Measurements from ENCODE around the gene ARL13A.

Gene ARL13A

DNA sequence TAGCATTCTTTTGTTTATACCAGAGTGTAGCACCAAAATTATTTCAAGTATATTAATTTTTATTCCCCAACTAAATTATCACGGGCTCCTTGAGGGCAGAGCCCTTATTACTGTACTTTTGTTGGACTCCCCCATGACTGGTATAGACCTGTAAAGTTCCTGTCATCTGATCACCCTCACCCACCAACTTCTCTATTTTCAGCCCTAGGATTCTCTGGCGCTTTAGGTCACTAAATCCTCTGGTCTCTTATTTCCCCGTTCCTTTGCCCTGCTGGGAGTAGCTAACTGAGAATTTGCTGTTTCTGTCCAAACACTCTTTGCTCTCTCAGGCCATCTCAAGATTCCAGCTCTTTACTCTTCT, 37.6 kb upstream of the ARL13A start:
- TF ChIP-seq SNAI2 (CRISPR knock-in tag; IDR thresholded peaks at IDR 0.05) (no peak), ZFP30 (CRISPR knock-in tag; IDR thresholded peaks at IDR 0.05) (no peak), RARB (CRISPR knock-in tag; IDR thresholded peaks at IDR 0.05) (no peak), CSDC2 (CRISPR knock-in tag; IDR thresholded peaks at IDR 0.05) (no peak)
- TF ChIP-seq, protein P1, sequence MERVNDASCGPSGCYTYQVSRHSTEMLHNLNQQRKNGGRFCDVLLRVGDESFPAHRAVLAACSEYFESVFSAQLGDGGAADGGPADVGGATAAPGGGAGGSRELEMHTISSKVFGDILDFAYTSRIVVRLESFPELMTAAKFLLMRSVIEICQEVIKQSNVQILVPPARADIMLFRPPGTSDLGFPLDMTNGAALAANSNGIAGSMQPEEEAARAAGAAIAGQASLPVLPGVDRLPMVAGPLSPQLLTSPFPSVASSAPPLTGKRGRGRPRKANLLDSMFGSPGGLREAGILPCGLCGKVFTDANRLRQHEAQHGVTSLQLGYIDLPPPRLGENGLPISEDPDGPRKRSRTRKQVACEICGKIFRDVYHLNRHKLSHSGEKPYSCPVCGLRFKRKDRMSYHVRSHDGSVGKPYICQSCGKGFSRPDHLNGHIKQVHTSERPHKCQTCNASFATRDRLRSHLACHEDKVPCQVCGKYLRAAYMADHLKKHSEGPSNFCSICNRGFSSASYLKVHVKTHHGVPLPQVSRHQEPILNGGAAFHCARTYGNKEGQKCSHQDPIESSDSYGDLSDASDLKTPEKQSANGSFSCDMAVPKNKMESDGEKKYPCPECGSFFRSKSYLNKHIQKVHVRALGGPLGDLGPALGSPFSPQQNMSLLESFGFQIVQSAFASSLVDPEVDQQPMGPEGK (CRISPR knock-in tag; IDR thresholded peaks at IDR 0.05; ENCODE audit: borderline replicate concordance), result no peak
- TF ChIP-seq, protein P2, sequence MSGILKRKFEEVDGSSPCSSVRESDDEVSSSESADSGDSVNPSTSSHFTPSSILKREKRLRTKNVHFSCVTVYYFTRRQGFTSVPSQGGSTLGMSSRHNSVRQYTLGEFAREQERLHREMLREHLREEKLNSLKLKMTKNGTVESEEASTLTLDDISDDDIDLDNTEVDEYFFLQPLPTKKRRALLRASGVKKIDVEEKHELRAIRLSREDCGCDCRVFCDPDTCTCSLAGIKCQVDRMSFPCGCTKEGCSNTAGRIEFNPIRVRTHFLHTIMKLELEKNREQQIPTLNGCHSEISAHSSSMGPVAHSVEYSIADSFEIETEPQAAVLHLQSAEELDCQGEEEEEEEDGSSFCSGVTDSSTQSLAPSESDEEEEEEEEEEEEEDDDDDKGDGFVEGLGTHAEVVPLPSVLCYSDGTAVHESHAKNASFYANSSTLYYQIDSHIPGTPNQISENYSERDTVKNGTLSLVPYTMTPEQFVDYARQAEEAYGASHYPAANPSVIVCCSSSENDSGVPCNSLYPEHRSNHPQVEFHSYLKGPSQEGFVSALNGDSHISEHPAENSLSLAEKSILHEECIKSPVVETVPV (CRISPR knock-in tag; IDR thresholded peaks at IDR 0.05), result no peak
- ATAC-seq, result no peak

DNA sequence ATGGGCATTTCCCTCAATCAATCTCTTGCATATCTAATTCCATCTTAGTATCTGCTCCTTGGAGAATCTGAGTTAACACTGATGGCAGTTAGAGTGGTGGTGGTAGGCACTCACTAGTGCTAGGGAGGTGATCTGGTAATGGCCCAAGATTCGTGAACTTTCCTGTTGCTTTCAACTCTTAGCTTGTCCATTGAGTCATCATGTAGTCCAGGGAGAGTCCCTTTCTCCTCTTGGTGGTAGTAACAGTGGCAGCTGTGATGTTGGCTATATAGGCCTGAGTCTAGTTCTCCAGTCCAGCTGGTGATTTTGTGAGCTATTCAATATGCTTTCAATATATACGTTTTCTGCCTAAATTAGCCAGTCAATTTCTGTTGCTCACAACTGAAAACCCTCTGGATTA, 33.7 kb upstream of the ARL13A start:
- ATAC-seq, result no peak
- TF ChIP-seq, protein P1 (CRISPR knock-in tag; IDR thresholded peaks at IDR 0.05; ENCODE audit: borderline replicate concordance), result no peak
- no peak for TF ChIP-seq ZC3H10 (CRISPR knock-in tag; IDR thresholded peaks at IDR 0.05)
- TF ChIP-seq ZNF70 (CRISPR knock-in tag; IDR thresholded peaks at IDR 0.05), result no peak
- TF ChIP-seq BACH2 (CRISPR knock-in tag; IDR thresholded peaks at IDR 0.05; ENCODE audit: borderline replicate concordance), result no peak
- no peak for TF ChIP-seq ZFP3 (CRISPR knock-in tag; IDR thresholded peaks at IDR 0.05)
- no peak for TF ChIP-seq ZNF565 (CRISPR knock-in tag; conservative IDR thresholded peaks at IDR 0.05; ENCODE audit: low read depth)

DNA sequence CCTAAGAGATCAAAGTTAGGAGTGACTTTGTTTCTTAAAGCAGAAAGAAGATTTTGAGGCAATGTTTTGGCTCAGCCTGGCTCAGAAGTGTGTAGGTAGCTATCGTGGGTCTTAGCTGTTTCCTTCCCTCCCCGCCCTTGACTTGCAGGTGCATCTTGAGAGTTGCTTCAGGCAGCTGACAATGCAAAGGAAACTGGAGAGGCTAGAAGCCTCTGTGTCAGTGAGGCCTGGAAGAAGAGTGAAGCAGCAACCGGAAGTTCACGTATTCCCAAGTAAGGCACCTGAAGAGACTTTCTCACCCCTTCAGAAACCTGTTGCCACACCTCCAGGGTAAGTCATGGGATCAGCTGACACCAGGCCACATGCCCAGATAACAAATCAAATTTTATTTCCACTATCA, 30.2 kb upstream of the ARL13A start:
- no peak for ATAC-seq
- TF ChIP-seq, protein P2 (CRISPR knock-in tag; IDR thresholded peaks at IDR 0.05), result no peak
- TF ChIP-seq SNAI2 (CRISPR knock-in tag; IDR thresholded peaks at IDR 0.05), result no peak
- TF ChIP-seq ZNF70 (CRISPR knock-in tag; IDR thresholded peaks at IDR 0.05), result no peak
- no peak for TF ChIP-seq BACH2 (CRISPR knock-in tag; IDR thresholded peaks at IDR 0.05; ENCODE audit: borderline replicate concordance)
- TF ChIP-seq, protein P3, sequence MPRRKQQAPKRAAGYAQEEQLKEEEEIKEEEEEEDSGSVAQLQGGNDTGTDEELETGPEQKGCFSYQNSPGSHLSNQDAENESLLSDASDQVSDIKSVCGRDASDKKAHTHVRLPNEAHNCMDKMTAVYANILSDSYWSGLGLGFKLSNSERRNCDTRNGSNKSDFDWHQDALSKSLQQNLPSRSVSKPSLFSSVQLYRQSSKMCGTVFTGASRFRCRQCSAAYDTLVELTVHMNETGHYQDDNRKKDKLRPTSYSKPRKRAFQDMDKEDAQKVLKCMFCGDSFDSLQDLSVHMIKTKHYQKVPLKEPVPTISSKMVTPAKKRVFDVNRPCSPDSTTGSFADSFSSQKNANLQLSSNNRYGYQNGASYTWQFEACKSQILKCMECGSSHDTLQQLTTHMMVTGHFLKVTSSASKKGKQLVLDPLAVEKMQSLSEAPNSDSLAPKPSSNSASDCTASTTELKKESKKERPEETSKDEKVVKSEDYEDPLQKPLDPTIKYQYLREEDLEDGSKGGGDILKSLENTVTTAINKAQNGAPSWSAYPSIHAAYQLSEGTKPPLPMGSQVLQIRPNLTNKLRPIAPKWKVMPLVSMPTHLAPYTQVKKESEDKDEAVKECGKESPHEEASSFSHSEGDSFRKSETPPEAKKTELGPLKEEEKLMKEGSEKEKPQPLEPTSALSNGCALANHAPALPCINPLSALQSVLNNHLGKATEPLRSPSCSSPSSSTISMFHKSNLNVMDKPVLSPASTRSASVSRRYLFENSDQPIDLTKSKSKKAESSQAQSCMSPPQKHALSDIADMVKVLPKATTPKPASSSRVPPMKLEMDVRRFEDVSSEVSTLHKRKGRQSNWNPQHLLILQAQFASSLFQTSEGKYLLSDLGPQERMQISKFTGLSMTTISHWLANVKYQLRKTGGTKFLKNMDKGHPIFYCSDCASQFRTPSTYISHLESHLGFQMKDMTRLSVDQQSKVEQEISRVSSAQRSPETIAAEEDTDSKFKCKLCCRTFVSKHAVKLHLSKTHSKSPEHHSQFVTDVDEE (CRISPR knock-in tag; IDR thresholded peaks at IDR 0.05), result no peak
- TF ChIP-seq ZC3H10 (CRISPR knock-in tag; IDR thresholded peaks at IDR 0.05), result no peak
- TF ChIP-seq GLIS3 (CRISPR knock-in tag; IDR thresholded peaks at IDR 0.05), result no peak
- TF ChIP-seq TCF4 (CRISPR knock-in tag; IDR thresholded peaks at IDR 0.05; ENCODE audit: borderline replicate concordance), result no peak
- TF ChIP-seq, protein P4, sequence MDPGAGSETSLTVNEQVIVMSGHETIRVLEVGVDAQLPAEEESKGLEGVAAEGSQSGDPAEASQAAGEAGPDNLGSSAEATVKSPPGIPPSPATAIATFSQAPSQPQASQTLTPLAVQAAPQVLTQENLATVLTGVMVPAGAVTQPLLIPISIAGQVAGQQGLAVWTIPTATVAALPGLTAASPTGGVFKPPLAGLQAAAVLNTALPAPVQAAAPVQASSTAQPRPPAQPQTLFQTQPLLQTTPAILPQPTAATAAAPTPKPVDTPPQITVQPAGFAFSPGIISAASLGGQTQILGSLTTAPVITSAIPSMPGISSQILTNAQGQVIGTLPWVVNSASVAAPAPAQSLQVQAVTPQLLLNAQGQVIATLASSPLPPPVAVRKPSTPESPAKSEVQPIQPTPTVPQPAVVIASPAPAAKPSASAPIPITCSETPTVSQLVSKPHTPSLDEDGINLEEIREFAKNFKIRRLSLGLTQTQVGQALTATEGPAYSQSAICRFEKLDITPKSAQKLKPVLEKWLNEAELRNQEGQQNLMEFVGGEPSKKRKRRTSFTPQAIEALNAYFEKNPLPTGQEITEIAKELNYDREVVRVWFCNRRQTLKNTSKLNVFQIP (CRISPR knock-in tag; IDR thresholded peaks at IDR 0.05; ENCODE audit: borderline replicate concordance, low read depth), result no peak
- no peak for TF ChIP-seq ZNF565 (CRISPR knock-in tag; conservative IDR thresholded peaks at IDR 0.05; ENCODE audit: low read depth)
- TF ChIP-seq ESRRG (CRISPR knock-in tag; IDR thresholded peaks at IDR 0.05), result no peak
- TF ChIP-seq, protein P5, sequence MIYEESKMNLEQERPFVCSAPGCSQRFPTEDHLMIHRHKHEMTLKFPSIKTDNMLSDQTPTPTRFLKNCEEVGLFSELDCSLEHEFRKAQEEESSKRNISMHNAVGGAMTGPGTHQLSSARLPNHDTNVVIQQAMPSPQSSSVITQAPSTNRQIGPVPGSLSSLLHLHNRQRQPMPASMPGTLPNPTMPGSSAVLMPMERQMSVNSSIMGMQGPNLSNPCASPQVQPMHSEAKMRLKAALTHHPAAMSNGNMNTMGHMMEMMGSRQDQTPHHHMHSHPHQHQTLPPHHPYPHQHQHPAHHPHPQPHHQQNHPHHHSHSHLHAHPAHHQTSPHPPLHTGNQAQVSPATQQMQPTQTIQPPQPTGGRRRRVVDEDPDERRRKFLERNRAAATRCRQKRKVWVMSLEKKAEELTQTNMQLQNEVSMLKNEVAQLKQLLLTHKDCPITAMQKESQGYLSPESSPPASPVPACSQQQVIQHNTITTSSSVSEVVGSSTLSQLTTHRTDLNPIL (CRISPR knock-in tag; IDR thresholded peaks at IDR 0.05; ENCODE audit: low read depth), result no peak
- no peak for TF ChIP-seq ISL1 (CRISPR knock-in tag; IDR thresholded peaks at IDR 0.05)
- TF ChIP-seq ZFP3 (CRISPR knock-in tag; IDR thresholded peaks at IDR 0.05), result no peak
- TF ChIP-seq RARB (CRISPR knock-in tag; IDR thresholded peaks at IDR 0.05), result no peak
- TF ChIP-seq ARNTL (CRISPR knock-in tag; IDR thresholded peaks at IDR 0.05; ENCODE audit: borderline replicate concordance, low read depth), result no peak
